GM21381 (cell line): ENCODE data around the gene DNM2.

Experiments used
- ATAC-seq: cut with Tn5 transposase; IDR thresholded peaks from one replicate; pipeline ENCODE4 v1.9.1; 2021; ENCODE audit warnings: mild to moderate bottlenecking, moderate library complexity; ENCODE audit not compliant: unreplicated experiment

Gene DNM2

DNA sequence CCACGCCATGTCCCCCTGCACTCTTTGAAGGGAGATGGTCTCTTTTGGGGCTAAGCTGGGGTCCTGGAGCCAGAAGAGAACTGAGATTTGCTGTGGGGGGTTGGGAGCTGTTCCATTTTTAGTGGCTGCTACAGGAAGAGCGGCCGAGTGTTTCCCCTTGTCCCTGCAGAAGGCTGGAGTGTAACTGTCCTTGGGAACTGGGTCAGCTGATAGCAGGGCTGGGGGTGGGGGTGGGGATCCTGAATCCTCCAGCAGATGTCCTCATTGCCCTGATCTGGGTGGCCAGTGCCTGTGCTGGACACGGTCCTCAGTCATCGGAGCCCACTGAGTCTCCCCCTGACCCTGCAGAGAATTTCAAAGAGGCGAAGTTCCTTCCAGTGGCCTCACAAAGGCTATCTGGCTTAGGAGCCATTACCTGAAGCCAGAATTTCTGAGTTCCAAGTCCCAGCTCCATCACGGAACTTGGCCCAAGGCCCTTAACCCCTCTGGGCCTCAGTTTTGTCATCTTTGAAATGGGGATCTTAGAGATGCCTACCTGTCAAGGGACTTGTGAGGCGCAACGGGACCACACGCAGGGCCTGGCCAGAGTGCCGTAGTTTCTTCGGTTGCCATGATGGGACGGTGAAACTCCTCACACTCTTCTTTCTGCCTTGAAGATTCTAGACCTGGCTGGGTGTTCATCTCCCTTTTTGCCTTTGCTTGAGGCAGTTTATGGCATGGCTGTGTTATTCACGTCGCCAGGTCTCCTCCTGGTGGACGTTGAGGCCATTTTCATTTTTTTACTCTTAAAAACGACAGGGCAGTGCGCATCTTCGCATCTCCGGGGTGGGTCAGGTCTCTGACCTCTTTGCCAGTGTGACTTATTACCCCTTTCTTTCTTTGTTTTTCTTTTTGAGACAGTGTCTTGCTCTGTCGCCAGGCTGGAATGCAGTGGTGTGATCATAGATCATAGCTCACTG is 51.9 kb downstream of the DNM2 start:
- no peak for ATAC-seq

DNA sequence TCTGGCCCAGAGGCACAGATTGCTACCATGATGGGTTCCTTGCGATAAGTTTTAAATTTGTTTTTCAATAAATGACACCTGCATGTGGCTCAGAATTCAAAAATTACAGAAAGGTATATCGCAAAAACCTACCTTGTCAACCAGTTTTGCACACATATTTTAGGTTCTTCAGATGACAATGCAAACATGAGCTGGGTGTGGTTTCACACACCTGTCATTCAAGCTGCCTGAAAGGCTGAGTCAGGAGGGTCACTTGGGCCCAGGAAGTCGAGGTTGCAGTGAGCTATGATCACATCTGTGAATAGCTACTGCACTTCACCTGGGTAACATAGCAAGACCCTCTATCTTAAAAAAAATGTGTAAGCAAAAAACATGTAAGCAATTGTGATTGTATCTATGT is 56.1 kb downstream of the DNM2 start:
- ATAC-seq, result no peak

DNA sequence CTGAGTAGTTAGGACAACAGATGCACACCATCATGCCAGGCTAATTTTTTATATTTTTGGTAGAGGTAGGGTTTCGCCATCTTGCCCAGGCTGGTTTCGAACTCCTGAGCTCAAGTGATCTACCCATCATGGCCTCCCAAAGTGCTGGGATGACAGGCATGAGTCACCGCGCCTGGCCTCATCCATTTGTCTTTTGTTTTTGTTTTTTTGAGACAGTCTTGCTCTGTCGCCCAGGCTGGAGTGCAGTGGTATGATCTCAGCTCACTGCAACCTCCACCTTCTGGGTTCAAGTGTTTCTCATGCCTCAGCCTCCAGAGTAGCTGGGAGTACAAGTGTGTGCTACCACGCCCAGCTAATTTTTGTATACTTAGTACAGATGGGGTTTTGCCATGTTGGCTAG is 57.0 kb downstream of the DNM2 start:
- no peak for ATAC-seq

DNA sequence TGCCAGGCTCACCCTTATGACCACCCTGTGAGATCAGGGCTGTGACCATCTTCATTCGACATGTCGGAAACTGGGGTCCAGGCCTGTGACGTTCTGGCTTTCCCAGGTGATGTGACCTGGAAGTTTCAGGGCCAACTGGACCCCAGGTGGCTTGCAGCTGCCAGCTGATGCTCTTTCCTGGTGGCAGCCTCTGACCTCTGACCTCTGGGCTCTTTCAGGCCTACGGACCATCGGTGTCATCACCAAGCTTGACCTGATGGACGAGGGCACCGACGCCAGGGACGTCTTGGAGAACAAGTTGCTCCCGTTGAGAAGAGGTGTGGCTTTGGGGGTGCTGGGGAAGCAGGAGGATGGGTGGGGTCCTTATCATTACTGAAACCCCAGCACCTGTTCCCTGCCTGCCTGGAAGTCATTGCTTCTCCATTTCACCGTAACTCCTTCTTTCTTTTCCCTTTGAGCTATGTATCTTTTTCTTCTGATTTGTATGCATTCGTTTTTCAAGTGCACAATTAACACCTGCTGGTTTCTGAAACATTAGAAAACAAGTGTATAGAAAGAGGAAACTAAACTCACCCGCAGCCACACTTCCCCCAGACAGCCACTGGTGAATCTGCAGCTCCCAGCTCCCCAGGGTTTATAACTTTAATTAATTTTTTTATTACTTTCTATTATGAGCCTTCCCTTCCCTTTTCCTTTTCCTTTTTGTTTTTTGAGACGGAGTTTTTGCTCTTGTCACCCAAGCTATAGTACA is 59.2 kb downstream of the DNM2 start:
- no peak for ATAC-seq

DNA sequence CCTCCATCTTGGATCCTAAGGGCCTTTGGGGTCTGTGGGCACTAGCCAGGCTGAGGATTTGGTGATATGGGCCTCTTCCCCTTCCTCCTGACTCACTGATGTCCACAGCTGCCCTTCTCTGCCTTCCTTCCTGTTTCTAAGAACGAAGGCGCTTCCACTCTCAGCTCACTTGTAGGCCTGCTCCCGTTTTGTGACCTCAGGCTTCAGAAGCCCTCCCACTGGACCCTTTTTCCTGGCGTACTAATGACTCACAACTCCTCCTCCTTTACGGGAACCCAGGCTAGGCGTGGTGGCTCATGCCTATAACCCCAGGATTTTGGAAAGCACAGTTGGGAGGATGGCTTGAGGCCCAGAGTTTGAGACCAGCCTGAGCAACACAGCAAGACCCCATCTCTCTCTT is 62.5 kb downstream of the DNM2 start:
- no peak for ATAC-seq

DNA sequence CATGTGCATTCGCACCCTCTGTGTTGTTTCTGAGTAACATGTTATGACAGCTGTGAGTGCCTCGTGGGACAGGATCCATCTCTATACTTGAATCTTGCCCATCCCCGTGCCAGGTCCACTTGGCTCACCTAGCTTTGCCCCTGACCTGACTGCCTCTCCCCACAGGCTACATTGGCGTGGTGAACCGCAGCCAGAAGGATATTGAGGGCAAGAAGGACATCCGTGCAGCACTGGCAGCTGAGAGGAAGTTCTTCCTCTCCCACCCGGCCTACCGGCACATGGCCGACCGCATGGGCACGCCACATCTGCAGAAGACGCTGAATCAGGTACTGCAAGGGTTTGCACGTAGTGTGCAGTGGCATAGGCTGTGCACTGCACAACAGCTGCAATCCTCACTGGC is 64.9 kb downstream of the DNM2 start:
- ATAC-seq, result no peak

DNA sequence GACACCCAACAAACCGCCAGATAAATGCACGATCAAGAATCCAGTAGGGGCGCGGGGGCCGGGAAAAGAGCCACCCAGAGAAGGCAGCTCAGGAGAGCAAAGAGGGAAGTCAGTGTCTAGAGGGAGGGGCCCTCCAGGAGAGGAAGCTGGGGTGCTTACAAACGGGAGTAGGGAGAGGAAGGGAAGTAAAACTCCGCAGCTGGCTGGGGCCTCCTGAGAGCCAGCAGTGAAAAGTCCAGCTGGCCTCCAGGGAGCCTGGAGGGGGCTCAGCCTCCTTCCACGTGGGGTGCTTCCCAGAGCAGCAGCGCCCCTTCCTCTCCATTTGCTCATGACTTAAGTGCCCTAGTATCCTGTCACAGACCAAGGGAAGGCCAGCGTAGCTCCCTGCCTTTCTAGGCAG is 66.4 kb downstream of the DNM2 start:
- ATAC-seq, result no peak

DNA sequence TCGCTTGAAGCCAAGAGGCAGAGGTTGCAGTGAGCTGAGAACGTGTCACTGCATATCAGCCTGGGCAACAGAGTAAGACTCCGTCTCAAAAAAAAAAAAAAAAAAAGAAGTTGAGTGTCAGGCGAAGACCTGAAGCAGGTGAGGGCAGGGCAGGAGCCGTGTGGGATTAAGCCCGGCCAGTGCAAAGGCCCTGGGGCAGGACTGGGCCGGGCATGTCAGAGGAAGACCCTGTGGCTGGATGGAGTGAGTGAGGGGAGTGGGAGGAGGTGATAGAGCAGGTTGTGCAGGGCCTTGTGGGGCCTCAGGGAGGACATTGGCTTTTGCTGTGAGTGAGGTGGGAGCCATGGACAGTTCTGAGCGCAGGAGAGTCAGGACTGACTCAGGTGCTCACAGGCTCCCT is 70.3 kb downstream of the DNM2 start:
- no peak for ATAC-seq

DNA sequence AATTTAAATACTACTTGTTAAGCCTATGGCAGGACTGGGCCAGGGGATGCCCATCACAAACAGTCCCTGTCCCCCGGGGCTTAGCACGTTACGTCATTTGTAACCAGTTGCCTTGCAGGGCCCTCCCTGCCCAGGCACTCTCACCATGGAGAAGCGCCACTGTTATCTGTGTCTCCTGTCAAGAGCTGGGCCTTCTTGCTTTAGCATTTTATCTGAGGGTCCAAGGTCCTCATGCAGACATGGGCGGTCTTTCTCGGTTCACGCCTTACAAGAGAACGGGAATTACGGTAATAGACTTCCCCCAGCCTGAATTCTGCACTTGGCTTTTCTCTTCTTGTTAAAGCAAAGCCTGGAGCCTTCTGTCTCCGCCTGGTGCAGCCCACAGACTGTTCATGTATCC is 72.0 kb downstream of the DNM2 start:
- no peak for ATAC-seq

DNA sequence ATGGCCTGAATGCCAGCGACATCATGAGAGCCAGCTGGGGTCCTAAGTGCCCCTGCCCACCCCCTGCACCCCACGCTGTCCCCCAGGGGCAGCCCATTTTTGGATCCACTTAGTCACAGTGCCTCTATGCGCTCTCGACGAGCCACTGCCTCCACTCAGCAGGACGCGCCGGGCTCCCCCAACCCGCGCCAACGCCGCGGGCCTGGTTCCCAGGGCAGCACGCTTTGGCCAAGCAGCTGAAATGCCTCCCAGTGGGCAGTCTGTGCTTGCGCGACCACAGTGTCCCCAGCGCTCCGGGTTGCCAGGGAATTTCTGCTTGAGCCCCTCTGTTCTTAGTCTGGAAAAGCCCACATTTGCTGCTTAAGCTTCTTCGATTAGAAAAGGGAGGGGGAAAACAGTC is 78.8 kb downstream of the DNM2 start:
- no peak for ATAC-seq

DNA sequence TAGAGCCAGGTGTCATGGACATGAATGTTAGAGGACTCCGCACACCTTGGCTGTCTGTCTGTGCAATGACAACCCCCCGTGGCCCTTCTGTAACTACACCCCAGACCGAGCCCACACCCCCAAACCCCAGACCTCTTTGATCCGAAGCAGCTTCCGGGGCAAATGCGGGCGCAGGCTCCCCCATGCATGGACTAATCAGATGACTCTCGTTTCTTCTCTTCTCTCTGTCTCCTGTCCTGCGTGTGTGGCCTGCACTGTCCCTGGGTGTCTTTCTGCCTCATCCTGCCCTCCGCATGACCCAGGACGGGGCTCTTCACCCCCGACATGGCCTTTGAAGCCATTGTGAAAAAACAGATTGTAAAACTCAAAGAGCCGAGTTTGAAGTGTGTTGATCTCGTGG is 79.2 kb downstream of the DNM2 start:
- no peak for ATAC-seq

DNA sequence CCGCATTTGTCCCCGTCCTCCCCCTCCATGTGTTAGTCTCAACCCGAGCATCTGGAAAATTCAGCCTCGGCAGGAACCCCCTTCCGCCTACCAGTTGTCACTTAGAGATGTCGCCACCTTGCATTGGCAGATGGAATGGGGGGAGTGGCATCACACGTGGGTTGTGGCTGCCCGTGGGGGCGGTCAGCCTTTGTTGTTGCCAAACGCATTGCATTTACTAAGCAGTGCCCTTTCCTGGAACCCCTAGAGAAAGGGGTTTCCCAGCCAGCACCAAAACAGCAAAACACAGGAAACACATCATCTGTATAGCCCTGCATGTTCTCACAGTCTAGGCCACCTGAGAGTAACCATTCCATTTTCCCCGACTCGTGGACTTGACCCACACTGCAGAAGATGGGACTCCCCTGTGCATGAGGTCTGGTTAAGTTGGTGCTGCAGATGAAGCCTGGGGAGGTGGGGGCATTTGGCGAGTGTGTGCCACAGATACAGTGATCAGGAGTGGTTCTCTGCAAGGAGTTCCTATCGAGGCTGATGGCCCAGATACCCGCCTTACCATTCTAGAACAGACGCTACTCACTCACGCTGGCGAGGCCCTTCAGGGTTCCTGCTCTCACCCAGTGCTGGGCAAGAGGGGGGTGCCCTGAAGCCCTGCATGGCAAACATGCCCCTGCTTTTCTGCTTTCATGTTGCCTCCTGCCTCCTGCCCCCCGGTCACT is 79.8 kb downstream of the DNM2 start:
- no peak for ATAC-seq

DNA sequence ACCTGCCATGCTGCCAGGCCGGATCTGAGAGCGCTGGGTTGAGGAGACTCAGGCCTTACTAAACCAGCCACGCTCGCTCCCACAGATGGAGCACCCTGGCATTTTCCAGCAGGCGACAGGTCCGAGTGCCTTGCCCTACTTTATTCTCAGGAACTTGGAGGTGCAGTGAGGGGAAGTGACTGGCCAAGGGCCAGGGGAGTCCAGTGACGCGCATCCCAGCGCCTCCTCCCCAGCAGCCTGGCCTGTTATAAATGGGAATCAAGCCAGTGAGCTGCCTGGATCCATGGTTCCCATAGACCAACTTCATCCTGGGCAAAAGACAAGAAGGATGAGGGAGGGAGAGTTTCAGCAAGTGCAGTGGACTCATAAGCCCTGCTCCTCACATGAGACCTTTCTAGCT is 82.6 kb downstream of the DNM2 start:
- no peak for ATAC-seq

DNA sequence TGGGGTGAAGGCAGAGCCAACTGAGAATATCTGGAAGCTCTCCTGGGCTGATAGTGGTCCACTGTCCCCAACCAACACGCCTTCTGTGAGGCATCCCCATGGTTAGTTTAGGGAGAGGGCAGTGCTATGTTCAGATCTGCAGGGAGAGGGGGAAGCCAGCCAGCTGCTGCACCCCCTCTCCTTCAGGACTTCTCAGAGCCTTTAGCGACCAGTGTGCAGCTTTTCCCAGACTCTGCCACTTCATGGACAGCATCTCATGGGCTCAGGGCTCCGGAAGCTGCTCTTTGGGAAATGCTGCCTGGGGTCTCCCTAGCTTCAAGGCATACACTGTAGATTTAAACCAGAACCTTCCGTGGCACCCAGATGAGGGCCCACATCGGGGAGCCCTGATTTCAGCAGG is 84.6 kb downstream of the DNM2 start:
- ATAC-seq, result no peak

DNA sequence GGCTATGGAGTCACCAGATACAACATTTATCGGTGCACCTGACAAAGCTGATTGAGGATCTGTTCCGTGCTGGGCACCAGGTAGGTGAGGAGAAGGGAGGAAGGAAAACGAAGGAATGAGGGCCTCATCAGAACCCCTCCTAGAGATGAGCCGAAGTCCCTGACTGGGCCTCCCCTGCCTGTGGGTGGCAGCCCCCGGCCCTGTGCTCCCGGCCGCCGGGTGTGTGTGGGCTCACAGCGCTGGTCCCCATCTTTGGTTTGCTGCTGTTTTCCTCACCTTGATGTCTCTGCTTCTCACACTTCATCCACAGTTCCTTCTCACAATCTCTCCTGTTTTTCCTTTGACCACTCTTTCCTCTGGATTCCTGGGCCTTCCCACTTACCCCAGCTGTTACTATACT is 85.4 kb downstream of the DNM2 start:
- no peak for ATAC-seq

DNA sequence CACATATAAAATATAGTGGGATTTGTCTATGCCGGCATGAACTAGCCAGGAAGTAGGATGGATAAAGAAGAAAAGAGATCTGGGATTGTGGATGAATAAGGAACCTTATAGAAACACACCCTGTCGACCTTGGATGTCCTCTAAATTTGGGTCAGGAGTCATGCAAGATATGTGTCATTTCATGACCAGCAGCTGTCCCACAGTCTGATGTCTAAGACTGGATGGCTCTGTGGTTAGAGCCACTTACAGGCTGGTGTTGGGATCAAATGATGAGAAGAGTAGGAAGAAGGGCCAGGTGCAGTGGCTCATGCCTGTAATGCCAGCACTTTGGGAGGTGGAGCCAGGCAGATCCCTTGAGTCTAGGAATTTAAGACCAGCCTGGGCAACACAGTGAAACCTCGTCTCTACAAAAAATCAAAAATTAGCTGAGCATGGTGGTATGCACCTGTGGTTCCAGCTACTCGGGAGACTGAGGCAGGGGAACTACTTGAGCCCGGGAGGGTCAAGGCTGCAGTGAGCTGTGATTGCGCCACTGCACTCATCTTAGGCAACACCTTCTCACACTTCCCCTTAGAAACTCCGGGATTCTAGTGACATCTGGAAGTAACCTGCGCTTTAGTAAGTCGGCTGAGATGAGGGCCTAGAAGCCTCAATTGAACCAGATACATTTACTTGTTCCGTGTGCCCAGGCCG is 87.3 kb downstream of the DNM2 start:
- no peak for ATAC-seq

DNA sequence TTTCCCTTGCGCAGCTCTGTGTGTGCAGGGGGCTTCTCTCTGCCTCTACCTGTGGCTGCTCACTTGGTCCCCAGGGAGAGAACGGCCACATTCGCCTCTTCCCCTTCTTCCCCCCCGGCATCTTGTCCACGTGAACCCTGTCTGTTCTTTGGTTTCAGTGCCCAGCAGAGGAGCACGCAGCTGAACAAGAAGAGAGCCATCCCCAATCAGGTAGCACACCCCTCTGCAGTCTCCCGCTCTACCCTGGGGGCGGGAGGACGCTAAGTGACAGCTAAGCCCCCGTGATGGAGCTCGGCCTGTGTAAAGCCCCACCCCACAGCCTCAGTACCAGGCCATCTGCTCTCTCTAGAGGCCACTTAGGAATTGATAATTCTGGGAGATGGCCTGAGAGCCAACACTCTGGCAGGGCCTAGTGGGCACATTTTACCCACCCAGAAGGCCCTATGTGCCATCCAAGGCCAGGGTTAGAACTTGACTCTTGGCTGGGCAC is 87.9 kb downstream of the DNM2 start:
- no peak for ATAC-seq

DNA sequence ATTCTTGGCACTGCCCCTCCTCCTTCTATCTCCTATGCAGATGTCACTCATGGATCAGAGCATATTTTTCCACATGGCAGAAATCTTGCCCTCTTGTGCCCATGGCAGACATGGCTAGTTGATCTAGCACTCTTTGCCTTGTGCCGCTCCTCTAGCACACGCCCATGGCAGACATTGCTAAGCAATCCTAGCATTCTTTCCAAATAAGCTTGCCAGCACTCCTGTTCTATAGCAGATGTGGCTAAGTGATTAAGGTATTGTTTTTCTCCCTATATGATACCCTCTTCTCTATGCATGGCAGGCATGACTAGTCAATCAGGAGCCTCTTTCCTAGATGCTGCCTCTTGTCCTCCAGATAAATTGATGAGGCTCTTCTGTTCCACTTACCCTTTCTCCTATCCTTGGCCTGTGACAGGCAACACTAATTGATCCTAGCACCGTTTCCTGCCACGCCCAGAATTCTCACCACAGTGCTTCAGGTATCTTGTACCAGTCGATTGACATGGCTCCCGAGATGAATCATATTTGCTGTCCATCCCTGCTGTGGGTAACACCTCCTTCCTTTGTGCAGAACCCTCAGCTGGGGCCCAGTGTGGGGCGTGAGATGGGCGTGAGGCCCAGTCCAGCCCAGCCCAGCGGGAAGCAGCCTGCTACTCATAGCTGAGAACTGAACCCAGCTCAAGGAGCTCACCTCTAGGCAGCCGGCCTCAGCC is 91.2 kb downstream of the DNM2 start:
- ATAC-seq, result no peak

DNA sequence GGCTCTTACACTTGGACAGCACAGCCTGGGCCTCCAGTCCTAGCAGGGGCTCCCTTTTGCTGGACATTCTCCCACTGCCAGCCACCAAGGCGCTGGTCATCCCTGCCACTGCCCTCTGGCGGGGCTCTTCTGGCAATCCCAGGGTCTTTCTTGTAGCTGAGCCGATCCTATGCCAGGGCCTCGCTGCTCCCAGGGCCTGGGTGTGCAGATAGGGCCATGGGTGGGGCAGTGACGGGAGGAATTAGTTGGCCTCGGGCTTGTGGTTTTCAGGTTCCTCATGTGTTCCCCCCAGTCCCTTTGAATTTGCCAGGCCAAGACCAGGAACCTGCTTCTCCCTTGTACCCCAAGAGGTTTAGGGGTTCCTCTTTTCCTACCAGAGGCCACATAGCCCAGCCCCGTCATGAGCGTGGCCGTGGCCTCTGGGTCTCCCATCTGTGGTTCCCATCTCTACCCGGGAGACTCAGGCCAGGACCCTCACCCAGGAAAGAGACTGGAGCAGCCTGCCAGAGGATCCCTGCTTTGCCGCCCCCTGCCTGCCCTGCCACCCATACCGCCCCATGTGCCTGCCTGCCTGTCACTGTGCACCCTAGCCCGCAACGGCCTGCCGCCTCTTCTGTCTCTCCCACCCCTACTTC is 91.9 kb downstream of the DNM2 start:
- no peak for ATAC-seq
